HL-60 (cell line): ENCODE measurements around the gene NKPD1.

ENCODE experiments used
- DNase-seq, 2 experiments: peaks; one replicate each; pipeline ENCODE4 v3.0.0-alpha.2; 2010 to 2020; ENCODE audit warnings: low read depth in 1 of 2, low spot score in 1 of 2
- H3K27ac ChIP-seq: fragments of 250-450 bp; sonication (Bioruptor Pico); replicated peaks from 2 replicates; pipeline ENCODE4 v1.5.1; 2020; ENCODE audit warnings: mild to moderate bottlenecking, moderate library complexity
- H3K27me3 ChIP-seq: fragments of 250-450 bp; sonication (Bioruptor Pico); 2 replicates; pipeline ENCODE4 v1.5.1; 2021; ENCODE audit warnings: mild to moderate bottlenecking, moderate library complexity; ENCODE audit not compliant: insufficient read depth, poor library complexity, severe bottlenecking
- H3K4me3 ChIP-seq: replicated peaks from 2 replicates; pipeline ENCODE4 v1.5.1; 2011; ENCODE audit warnings: mild to moderate bottlenecking, control low read depth, low read length; ENCODE audit not compliant: insufficient read depth
- GABPA ChIP-seq: IDR thresholded peaks from 2 replicates; pipeline ENCODE4 v1.6.1; 2012; ENCODE audit warnings: low read depth
- POLR2AphosphoS5 ChIP-seq: IDR thresholded peaks from 2 replicates; pipeline ENCODE4 v1.6.1; 2012; ENCODE audit warnings: low read depth
- SPI1 ChIP-seq: IDR thresholded peaks from 2 replicates; pipeline ENCODE4 v1.6.1; 2012; ENCODE audit warnings: low read depth, mild to moderate bottlenecking, borderline replicate concordance
- TF ChIP-seq, protein P1 (sequence below): IDR thresholded peaks from one replicate; pipeline ENCODE4 v1.5.1; 2011; ENCODE audit warnings: low read length, control low read depth, inconsistent platforms; ENCODE audit not compliant: insufficient read depth
- TF ChIP-seq, protein P2 (sequence below): IDR thresholded peaks from 2 replicates; pipeline ENCODE4 v1.6.1; 2012; ENCODE audit warnings: low read depth; ENCODE audit not compliant: insufficient replicate concordance

Gene NKPD1

GRCh38 chr19:45123440-45123850 is 37.3 kb downstream of the NKPD1 start:
- Histone ChIP-seq H3K4me3 (no peak overlapping the region), H3K27me3 (no peaks in the 10 kb centered on the region), H3K27ac (no peak overlapping the region)
- TF ChIP-seq, protein P1, sequence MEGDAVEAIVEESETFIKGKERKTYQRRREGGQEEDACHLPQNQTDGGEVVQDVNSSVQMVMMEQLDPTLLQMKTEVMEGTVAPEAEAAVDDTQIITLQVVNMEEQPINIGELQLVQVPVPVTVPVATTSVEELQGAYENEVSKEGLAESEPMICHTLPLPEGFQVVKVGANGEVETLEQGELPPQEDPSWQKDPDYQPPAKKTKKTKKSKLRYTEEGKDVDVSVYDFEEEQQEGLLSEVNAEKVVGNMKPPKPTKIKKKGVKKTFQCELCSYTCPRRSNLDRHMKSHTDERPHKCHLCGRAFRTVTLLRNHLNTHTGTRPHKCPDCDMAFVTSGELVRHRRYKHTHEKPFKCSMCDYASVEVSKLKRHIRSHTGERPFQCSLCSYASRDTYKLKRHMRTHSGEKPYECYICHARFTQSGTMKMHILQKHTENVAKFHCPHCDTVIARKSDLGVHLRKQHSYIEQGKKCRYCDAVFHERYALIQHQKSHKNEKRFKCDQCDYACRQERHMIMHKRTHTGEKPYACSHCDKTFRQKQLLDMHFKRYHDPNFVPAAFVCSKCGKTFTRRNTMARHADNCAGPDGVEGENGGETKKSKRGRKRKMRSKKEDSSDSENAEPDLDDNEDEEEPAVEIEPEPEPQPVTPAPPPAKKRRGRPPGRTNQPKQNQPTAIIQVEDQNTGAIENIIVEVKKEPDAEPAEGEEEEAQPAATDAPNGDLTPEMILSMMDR: no peak
- TF ChIP-seq GABPA (no peak), SPI1 (no peak), POLR2AphosphoS5 (no peak)
- TF ChIP-seq, protein P2, sequence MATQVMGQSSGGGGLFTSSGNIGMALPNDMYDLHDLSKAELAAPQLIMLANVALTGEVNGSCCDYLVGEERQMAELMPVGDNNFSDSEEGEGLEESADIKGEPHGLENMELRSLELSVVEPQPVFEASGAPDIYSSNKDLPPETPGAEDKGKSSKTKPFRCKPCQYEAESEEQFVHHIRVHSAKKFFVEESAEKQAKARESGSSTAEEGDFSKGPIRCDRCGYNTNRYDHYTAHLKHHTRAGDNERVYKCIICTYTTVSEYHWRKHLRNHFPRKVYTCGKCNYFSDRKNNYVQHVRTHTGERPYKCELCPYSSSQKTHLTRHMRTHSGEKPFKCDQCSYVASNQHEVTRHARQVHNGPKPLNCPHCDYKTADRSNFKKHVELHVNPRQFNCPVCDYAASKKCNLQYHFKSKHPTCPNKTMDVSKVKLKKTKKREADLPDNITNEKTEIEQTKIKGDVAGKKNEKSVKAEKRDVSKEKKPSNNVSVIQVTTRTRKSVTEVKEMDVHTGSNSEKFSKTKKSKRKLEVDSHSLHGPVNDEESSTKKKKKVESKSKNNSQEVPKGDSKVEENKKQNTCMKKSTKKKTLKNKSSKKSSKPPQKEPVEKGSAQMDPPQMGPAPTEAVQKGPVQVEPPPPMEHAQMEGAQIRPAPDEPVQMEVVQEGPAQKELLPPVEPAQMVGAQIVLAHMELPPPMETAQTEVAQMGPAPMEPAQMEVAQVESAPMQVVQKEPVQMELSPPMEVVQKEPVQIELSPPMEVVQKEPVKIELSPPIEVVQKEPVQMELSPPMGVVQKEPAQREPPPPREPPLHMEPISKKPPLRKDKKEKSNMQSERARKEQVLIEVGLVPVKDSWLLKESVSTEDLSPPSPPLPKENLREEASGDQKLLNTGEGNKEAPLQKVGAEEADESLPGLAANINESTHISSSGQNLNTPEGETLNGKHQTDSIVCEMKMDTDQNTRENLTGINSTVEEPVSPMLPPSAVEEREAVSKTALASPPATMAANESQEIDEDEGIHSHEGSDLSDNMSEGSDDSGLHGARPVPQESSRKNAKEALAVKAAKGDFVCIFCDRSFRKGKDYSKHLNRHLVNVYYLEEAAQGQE: no peak
- no peak for DNase-seq

- Histone ChIP-seq H3K4me3 (no peak overlapping the region), H3K27me3 (no peaks in the 10 kb centered on the region), H3K27ac (no peak overlapping the region)
- no peak for DNase-seq
- TF ChIP-seq SPI1: no peak
- TF ChIP-seq POLR2AphosphoS5: no peak
- TF ChIP-seq GABPA: no peak
- TF ChIP-seq, protein P2: no peak
- TF ChIP-seq, protein P1: no peak
Measured at GRCh38 chr19:45122832-45123231, 38.0 kb downstream of the NKPD1 start.

DNA sequence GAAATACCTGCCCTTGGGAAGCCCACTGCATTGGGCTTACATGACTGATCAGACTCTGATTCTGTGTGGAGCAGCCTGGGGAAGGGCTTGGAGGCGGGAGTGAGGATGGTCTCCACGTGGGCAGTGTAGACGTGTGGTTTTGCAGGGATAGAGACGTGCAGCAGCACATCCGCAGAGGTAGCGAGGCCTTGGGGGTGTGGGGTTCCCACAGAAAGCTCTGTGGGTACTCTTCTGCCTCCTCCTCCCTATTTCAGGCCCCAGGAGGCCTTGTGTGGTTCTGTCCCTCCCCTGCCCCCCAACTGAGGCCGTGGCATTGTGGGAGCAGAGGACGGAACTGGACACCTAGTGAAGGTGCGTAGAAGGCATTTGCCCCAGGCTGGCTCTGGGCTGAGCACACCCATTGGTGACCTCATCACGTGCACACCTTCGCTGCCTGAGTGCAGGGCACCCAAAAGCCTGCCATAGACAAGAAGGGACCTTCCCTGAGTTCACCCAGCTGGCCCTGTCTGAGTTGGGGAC is 38.9 kb downstream of the NKPD1 start:
- TF ChIP-seq GABPA (no peak), SPI1 (no peak), POLR2AphosphoS5 (no peak)
- TF ChIP-seq, protein P2: no peak
- TF ChIP-seq, protein P1: no peak
- no peak overlapping the region for H3K27ac ChIP-seq
- DNase-seq: no peak
- H3K4me3 ChIP-seq: no peak overlapping the region
- H3K27me3 ChIP-seq: no peaks in the 10 kb centered on the region
